GM12865 (cell line): ENCODE data around the gene METTL15.
"Not testable (repeated sequence)": the region's sequence is repeated elsewhere in the genome, so short reads cannot be mapped to it uniquely, and the experiment has no call there.

Experiments
- DNase-seq: peaks from one replicate; pipeline ENCODE4 v3.0.0; 2010; ENCODE audit warnings: low read depth
- H3K4me3 ChIP-seq: 2 replicates; pipeline ENCODE4 v1.5.1; 2011; ENCODE audit warnings: mild to moderate bottlenecking, low read depth, low read length, control low read depth
- CTCF ChIP-seq: IDR thresholded peaks from 2 replicates; pipeline ENCODE4 v1.5.1; 2011; ENCODE audit warnings: low read length, control low read depth, low read depth, inconsistent platforms; ENCODE audit not compliant: insufficient read depth; ENCODE audit errors: missing control alignments

Gene METTL15

GRCh38 chr11:28250192-28250591 lies 142.0 kb downstream of the METTL15 start:
- peak; percentile 1 for DNase-seq
- no peak for TF ChIP-seq CTCF
- H3K4me3 ChIP-seq, result no peak overlapping the region

GRCh38 chr11:28251257-28251656 lies 143.1 kb downstream of the METTL15 start:
- H3K4me3 ChIP-seq, result no peak overlapping the region
- no peak for TF ChIP-seq CTCF
- no peak for DNase-seq

- no peak for TF ChIP-seq CTCF
- no peak overlapping the region for H3K4me3 ChIP-seq
- DNase-seq, result no peak
Observed at GRCh38 chr11:28257761-28258160, 149.6 kb downstream of the METTL15 start.

GRCh38 chr11:28259177-28259843 lies 151.1 kb downstream of the METTL15 start:
- no peak overlapping the region for H3K4me3 ChIP-seq
- TF ChIP-seq CTCF, result no peak
- DNase-seq, result peak; percentile 6

- H3K4me3 ChIP-seq, result no peak overlapping the region
- DNase-seq, result no peak
- TF ChIP-seq CTCF, result no peak
Observed at GRCh38 chr11:28268925-28269324, 160.7 kb downstream of the METTL15 start.

- DNase-seq, result no peak
- no peak for TF ChIP-seq CTCF
Observed at GRCh38 chr11:28269586-28269985, 161.4 kb downstream of the METTL15 start.

GRCh38 chr11:28272247-28272646 lies 164.1 kb downstream of the METTL15 start:
- not testable (repeated sequence) for H3K4me3 ChIP-seq, DNase-seq

More at GRCh38 chr11:28269586-28269985, 161.4 kb downstream of the METTL15 start:
- no peak overlapping the region for H3K4me3 ChIP-seq
